PFSK-1 (cell line): ENCODE measurements around the gene HOXD10.

Source experiments
- POLR2AphosphoS5 ChIP-seq: IDR thresholded peaks from 2 replicates; pipeline ENCODE4 v1.6.1; 2012; ENCODE audit warnings: low read depth, mild to moderate bottlenecking, control low read depth, low read length, moderate library complexity
- REST ChIP-seq, 2 experiments: IDR thresholded peaks; 2 replicates each; pipeline versions ENCODE4 v1.6.1 to v1.8.0; 2011 to 2012; ENCODE audit warnings: low read depth in 2 of 2, low read length in 2 of 2, control low read depth in 1 of 2, inconsistent platforms in 1 of 2, mild to moderate bottlenecking in 1 of 2, moderate library complexity in 1 of 2; ENCODE audit not compliant: insufficient read depth in 1 of 2
- SIN3A ChIP-seq: IDR thresholded peaks from 2 replicates; pipeline ENCODE4 v1.6.1; 2012; ENCODE audit warnings: mild to moderate bottlenecking, low read length, moderate library complexity, borderline replicate concordance; ENCODE audit not compliant: insufficient read depth

GRCh38 chr2:176156807-176157498 is 40.4 kb downstream of the HOXD10 start, which contains the start of gene HOXD3:
- TF ChIP-seq POLR2AphosphoS5 (no peak), SIN3A (no peak), REST (IDR thresholded peaks at IDR 0.05; ENCODE audit: insufficient read depth in 1 of 2, low read depth in 2 of 2, low read length in 2 of 2) (no peak)
